Measurements from ENCODE around the gene CALML6. TPM values are rescaled to one million over a fixed set of nuclear protein-coding genes. Genes with fewer than 3 reads are reported as not detected.

Gene CALML6
- total and polyA plus RNA-seq, 2 experiments from 2014 or later, result 0.87 TPM; not detected in 1

DNA sequence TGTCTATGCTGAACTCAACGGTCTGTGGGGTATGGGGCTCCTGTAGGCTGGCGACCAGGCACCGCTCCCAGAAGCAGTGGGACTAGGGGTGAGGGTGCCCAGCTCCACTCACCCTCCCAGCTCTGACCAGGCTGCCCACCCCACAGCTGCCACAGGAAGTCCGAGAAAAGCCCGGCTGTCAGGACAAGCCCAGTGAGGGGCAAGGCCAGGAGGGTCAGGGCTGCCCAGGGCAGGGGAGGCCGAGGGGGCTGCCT, 7.6 kb downstream of the CALML6 start:
- Histone ChIP-seq H3K27ac (ENCODE audit: low read depth) (no peak overlapping the region), H4K20me1 (replicated peaks; ENCODE audit: insufficient read depth) (no peaks in the 10 kb centered on the region), H3F3A (replicated peaks; ENCODE audit: low read depth) (0 out of 2 replicates have a peak, but pooled peaks cover 8% of the 10 kb centered on the region), H3K4me2 (no peak overlapping the region), H3K79me2 (replicated peaks; ENCODE audit: insufficient read depth) (no peaks in the 10 kb centered on the region), H3K27me3 (ENCODE audit: insufficient read depth) (no peaks in the 10 kb centered on the region), H2AFZ (no peak overlapping the region), H3K4me1 (ENCODE audit: insufficient read depth) (no peaks in the 10 kb centered on the region; the same call in 1 of the 2 replicates), H3K36me3 (ENCODE audit: insufficient read depth) (no peaks in the 10 kb centered on the region), H3K4me3 (no peak overlapping the region), H3K9me2 (ENCODE audit: insufficient read depth) (no peaks in the 10 kb centered on the region)
- TF ChIP-seq NANOG (IDR thresholded peaks at IDR 0.05; ENCODE audit: borderline replicate concordance), result no peak
- TF ChIP-seq ZNF462 (CRISPR knock-in tag; IDR thresholded peaks at IDR 0.05), result no peak
- TF ChIP-seq EZH2 (IDR thresholded peaks at IDR 0.05; ENCODE audit: low read depth, unreplicated experiment), result no peak
- TF ChIP-seq, protein P1, sequence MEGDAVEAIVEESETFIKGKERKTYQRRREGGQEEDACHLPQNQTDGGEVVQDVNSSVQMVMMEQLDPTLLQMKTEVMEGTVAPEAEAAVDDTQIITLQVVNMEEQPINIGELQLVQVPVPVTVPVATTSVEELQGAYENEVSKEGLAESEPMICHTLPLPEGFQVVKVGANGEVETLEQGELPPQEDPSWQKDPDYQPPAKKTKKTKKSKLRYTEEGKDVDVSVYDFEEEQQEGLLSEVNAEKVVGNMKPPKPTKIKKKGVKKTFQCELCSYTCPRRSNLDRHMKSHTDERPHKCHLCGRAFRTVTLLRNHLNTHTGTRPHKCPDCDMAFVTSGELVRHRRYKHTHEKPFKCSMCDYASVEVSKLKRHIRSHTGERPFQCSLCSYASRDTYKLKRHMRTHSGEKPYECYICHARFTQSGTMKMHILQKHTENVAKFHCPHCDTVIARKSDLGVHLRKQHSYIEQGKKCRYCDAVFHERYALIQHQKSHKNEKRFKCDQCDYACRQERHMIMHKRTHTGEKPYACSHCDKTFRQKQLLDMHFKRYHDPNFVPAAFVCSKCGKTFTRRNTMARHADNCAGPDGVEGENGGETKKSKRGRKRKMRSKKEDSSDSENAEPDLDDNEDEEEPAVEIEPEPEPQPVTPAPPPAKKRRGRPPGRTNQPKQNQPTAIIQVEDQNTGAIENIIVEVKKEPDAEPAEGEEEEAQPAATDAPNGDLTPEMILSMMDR (conservative IDR thresholded peaks at IDR 0.05; ENCODE audit: low read depth in 2 of 2), result no peak
- TF ChIP-seq ETS1 (IDR thresholded peaks at IDR 0.05), result no peak
- no peak for TF ChIP-seq ZNF114 (CRISPR knock-in tag; IDR thresholded peaks at IDR 0.05)
- TF ChIP-seq ZNF331 (CRISPR knock-in tag; IDR thresholded peaks at IDR 0.05; ENCODE audit: low read depth), result no peak
- no peak for TF ChIP-seq CREB1 (CRISPR knock-in tag; IDR thresholded peaks at IDR 0.05; ENCODE audit: low read depth)
- TF ChIP-seq, protein P2, sequence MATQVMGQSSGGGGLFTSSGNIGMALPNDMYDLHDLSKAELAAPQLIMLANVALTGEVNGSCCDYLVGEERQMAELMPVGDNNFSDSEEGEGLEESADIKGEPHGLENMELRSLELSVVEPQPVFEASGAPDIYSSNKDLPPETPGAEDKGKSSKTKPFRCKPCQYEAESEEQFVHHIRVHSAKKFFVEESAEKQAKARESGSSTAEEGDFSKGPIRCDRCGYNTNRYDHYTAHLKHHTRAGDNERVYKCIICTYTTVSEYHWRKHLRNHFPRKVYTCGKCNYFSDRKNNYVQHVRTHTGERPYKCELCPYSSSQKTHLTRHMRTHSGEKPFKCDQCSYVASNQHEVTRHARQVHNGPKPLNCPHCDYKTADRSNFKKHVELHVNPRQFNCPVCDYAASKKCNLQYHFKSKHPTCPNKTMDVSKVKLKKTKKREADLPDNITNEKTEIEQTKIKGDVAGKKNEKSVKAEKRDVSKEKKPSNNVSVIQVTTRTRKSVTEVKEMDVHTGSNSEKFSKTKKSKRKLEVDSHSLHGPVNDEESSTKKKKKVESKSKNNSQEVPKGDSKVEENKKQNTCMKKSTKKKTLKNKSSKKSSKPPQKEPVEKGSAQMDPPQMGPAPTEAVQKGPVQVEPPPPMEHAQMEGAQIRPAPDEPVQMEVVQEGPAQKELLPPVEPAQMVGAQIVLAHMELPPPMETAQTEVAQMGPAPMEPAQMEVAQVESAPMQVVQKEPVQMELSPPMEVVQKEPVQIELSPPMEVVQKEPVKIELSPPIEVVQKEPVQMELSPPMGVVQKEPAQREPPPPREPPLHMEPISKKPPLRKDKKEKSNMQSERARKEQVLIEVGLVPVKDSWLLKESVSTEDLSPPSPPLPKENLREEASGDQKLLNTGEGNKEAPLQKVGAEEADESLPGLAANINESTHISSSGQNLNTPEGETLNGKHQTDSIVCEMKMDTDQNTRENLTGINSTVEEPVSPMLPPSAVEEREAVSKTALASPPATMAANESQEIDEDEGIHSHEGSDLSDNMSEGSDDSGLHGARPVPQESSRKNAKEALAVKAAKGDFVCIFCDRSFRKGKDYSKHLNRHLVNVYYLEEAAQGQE (IDR thresholded peaks at IDR 0.05; ENCODE audit: unreplicated experiment), result no peak
- TF ChIP-seq STAT1 (IDR thresholded peaks at IDR 0.05; ENCODE audit: unreplicated experiment), result no peak
- TF ChIP-seq POLR2AphosphoS5 (IDR thresholded peaks at IDR 0.05; ENCODE audit: low read depth), result no peak
- no peak for TF ChIP-seq JUNB (IDR thresholded peaks at IDR 0.05; ENCODE audit: unreplicated experiment)
- no peak for TF ChIP-seq EZH2phosphoT487 (IDR thresholded peaks at IDR 0.05; ENCODE audit: unreplicated experiment)
- Mint-ChIP-seq H3K27ac (no peak overlapping the region), H3K4me1 (peaks cover 3% of the 10 kb centered on the region; the same call in 2 of the 3 replicates), H3K9me3 (peaks cover 12% of the 10 kb centered on the region), H3K27me3 (ENCODE audit: insufficient read depth, low read depth, poor library complexity) (peaks cover 11% of the 10 kb centered on the region), H3K4me3 (no peak overlapping the region), H3K36me3 (ENCODE audit: low read depth) (no peaks in the 10 kb centered on the region)
- DNase-seq (ENCODE audit: low spot score) (no peak), ATAC-seq (no peak)

All from GM23338 (cell line).